Stomach (tissue), 4 donors: Measurements from ENCODE around the gene PPHLN1.

Experiments
- CTCF ChIP-seq, 7 experiments: fragments of 450-650 bp in 4 of 7; fragments of 200-600 bp in 3 of 7; sonication (generic) in 3 of 7; IDR thresholded peaks; one replicate each; pipeline ENCODE4 v1.5.1; 2016 to 2019; ENCODE audit warnings: antibody characterized with exemption in 7 of 7, control low read depth in 2 of 7, mild to moderate bottlenecking in 1 of 7
- POLR2A ChIP-seq, 4 donors: fragments of 450-650 bp; IDR thresholded peaks; one replicate each; pipeline ENCODE4 v1.6.1; 2016; ENCODE audit warnings: antibody characterized with exemption in 4 of 4, control low read depth in 2 of 4, mild to moderate bottlenecking in 1 of 4, moderate library complexity in 1 of 4

DNA sequence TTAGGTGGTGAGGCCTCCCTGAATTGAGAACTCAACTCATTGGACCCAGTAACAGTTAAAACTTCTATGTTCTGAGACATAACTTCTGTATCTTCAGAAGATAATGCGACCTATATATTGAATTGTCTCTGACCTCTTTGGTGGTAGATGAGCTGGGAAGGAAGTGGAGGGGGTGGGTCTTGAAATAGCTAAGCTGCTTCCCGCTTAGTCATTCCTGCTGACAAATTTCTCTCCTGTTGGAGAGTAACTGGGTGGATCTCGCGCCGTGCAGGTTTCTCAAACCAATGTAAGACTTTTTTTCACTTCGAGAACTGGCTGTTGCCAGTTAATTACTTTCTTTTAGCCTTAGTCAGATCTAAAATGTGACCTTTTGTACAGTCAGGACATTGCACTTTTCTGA is 100.8 kb downstream of the PPHLN1 start:
- TF ChIP-seq CTCF (IDR thresholded peaks at IDR 0.05) (no peak), POLR2A (IDR thresholded peaks at IDR 0.05) (no peak)
